NB4 (cell line): ENCODE measurements around the gene GALNT9.
"Not testable (repeated sequence)": the region's sequence is repeated elsewhere in the genome, so short reads cannot be mapped to it uniquely, and the experiment has no call there.

Experiments used
- MYC ChIP-seq: IDR thresholded peaks from 2 replicates; pipeline ENCODE4 v1.6.1; 2011; ENCODE audit warnings: low read depth, low read length
- POLR2A ChIP-seq: IDR thresholded peaks from 2 replicates; pipeline ENCODE4 v1.6.1; 2011; ENCODE audit warnings: mild to moderate bottlenecking; ENCODE audit not compliant: insufficient read length; ENCODE audit errors: extremely low read depth
- TF ChIP-seq, protein P1 (sequence below): IDR thresholded peaks from one replicate; pipeline ENCODE4 v1.5.1; 2012; ENCODE audit warnings: low read depth, low read length
- TF ChIP-seq, protein P2 (sequence below): IDR thresholded peaks from 2 replicates; pipeline ENCODE4 v1.6.1; 2011; ENCODE audit warnings: low read depth, low read length

DNA sequence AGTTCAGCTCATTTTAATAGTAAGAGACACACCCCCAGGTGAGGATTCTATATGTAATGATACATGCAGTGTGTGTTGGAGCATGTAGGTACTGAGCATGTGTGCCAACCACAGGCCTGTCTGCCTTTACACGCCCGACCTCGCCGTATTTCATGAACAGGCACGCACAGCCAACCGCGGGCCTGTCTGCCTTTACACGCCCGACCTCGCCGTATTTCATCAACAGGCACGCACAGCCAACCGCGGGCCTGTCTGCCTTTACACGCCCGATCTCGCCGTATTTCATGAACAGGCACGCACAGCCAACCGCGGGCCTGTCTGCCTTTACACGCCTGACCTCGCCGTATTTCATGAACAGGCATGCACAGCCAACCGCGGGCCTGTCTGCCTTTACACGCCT, 63.6 kb downstream of the GALNT9 start:
- TF ChIP-seq, protein P1, sequence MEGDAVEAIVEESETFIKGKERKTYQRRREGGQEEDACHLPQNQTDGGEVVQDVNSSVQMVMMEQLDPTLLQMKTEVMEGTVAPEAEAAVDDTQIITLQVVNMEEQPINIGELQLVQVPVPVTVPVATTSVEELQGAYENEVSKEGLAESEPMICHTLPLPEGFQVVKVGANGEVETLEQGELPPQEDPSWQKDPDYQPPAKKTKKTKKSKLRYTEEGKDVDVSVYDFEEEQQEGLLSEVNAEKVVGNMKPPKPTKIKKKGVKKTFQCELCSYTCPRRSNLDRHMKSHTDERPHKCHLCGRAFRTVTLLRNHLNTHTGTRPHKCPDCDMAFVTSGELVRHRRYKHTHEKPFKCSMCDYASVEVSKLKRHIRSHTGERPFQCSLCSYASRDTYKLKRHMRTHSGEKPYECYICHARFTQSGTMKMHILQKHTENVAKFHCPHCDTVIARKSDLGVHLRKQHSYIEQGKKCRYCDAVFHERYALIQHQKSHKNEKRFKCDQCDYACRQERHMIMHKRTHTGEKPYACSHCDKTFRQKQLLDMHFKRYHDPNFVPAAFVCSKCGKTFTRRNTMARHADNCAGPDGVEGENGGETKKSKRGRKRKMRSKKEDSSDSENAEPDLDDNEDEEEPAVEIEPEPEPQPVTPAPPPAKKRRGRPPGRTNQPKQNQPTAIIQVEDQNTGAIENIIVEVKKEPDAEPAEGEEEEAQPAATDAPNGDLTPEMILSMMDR = not testable (repeated sequence)
- TF ChIP-seq MYC, POLR2A: not testable (repeated sequence)
- TF ChIP-seq, protein P2, sequence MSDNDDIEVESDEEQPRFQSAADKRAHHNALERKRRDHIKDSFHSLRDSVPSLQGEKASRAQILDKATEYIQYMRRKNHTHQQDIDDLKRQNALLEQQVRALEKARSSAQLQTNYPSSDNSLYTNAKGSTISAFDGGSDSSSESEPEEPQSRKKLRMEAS = not testable (repeated sequence)
